C4-2B (cell line): ENCODE measurements around the gene MAGEA11.

Experiments
- ZFX ChIP-seq: fragments of 450-650 bp; IDR thresholded peaks from 2 replicates; pipeline ENCODE4 v1.6.1; 2017
- TF ChIP-seq, protein P1 (sequence below): fragments of 450-650 bp; conservative IDR thresholded peaks from 2 replicates; pipeline ENCODE4 v1.5.1; 2017; ENCODE audit warnings: mild to moderate bottlenecking

DNA sequence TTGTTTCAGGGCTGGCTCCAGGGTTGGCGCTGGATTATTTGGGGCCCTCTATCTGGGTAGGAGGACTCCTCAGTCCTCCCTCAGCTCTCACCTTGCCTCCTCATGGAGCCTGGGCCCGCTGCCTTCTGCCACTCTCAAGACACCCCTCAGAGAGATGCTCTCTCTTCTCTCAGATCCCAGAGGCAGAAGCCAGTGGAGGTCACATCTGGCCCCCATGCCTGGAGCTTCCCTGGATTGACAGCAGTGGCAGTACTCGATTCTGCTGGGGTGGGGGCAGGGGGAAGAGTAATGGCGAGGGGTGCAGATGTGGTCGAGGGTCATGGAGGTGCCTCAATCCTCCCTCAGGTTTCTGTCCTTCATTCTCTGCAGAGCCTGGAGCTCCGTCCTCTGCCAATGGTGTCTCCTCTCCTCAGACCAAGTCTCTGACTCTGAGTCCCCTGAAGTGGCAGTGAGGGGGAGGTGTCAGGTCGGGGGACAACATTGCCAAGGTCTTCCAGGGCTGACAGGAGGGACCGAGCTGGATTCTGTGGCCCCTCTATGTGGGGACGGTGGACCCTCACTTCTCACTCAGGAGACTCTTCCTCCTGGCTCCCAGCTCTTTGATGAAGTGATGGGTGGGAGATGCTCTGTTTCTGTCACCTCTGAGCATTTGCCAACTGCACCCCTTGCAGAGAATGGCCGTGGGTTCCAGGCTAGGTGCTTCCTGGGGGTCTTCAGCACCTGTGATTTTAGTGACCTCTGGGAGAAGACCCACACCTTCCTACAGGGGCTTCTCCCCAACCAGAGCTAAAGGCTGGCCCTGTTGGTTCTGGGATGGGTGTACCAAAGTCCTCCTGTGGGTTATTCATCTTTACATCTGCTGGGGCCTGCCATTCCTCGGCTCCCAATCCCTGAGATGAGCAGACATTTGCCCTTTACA, 51.1 kb downstream of the MAGEA11 start:
- TF ChIP-seq, protein P1, sequence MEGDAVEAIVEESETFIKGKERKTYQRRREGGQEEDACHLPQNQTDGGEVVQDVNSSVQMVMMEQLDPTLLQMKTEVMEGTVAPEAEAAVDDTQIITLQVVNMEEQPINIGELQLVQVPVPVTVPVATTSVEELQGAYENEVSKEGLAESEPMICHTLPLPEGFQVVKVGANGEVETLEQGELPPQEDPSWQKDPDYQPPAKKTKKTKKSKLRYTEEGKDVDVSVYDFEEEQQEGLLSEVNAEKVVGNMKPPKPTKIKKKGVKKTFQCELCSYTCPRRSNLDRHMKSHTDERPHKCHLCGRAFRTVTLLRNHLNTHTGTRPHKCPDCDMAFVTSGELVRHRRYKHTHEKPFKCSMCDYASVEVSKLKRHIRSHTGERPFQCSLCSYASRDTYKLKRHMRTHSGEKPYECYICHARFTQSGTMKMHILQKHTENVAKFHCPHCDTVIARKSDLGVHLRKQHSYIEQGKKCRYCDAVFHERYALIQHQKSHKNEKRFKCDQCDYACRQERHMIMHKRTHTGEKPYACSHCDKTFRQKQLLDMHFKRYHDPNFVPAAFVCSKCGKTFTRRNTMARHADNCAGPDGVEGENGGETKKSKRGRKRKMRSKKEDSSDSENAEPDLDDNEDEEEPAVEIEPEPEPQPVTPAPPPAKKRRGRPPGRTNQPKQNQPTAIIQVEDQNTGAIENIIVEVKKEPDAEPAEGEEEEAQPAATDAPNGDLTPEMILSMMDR, result no peak
- TF ChIP-seq ZFX, result no peak
